Brain microvascular endothelial cell (primary cell): ENCODE data around the gene GRM7.

ENCODE experiments used
- DNase-seq: peaks from one replicate; pipeline ENCODE4 v3.0.0-alpha.2; 2020
- H3K27ac ChIP-seq: fragments of 250-450 bp; sonication (Bioruptor Pico); 2 replicates; pipeline ENCODE4 v1.5.1; 2020; ENCODE audit warnings: mild to moderate bottlenecking, moderate library complexity
- H3K27me3 ChIP-seq: fragments of 250-450 bp; sonication (Bioruptor Pico); replicated peaks from 2 replicates; pipeline ENCODE4 v1.5.1; 2020; ENCODE audit warnings: mild to moderate bottlenecking
- H3K36me3 ChIP-seq: fragments of 250-450 bp; sonication (Bioruptor Pico); replicated peaks from 2 replicates; pipeline ENCODE4 v1.5.1; 2020; ENCODE audit warnings: mild to moderate bottlenecking
- H3K4me3 ChIP-seq: 2 replicates; pipeline ENCODE4 v1.5.1; 2011; ENCODE audit warnings: low read depth, mild to moderate bottlenecking, control low read depth, low read length, moderate library complexity
- CTCF ChIP-seq: IDR thresholded peaks from 2 replicates; pipeline ENCODE4 v1.5.1; 2011; ENCODE audit warnings: low read depth, mild to moderate bottlenecking, moderate library complexity, low read length, control low read depth, inconsistent platforms; ENCODE audit errors: missing control alignments
- in situ Hi-C: cut with HindIII; loops from 2 replicates; pipeline ENCODE4 v1.10.0; 2017; ENCODE audit warnings: low sequenced_read_pairs, low pct_ligation_motif_present

The GRM7 gene

GRCh38 chr3:6985848-6986247 lies 124.9 kb downstream of the GRM7 start:
- no peak for DNase-seq
- no peak for TF ChIP-seq CTCF
- H3K27me3 ChIP-seq: no peaks in the 10 kb centered on the region
- H3K27ac ChIP-seq: no peak overlapping the region
- H3K4me3 ChIP-seq: no peak overlapping the region
- H3K36me3 ChIP-seq: no peaks in the 10 kb centered on the region
- in situ Hi-C loops: no loop called here

GRCh38 chr3:6989608-6990291 lies 128.8 kb downstream of the GRM7 start:
- in situ Hi-C loops: no loop called here
- Histone ChIP-seq H3K36me3 (no peaks in the 10 kb centered on the region), H3K27me3 (no peaks in the 10 kb centered on the region), H3K4me3 (no peak overlapping the region), H3K27ac (no peak overlapping the region)
- no peak for DNase-seq
- no peak for TF ChIP-seq CTCF

GRCh38 chr3:6994081-6994668 lies 133.3 kb downstream of the GRM7 start:
- in situ Hi-C loops: no loop called here
- no peak for TF ChIP-seq CTCF
- H3K27me3 ChIP-seq: no peaks in the 10 kb centered on the region
- no peak overlapping the region for H3K4me3 ChIP-seq
- no peaks in the 10 kb centered on the region for H3K36me3 ChIP-seq
- DNase-seq: no peak
- no peak overlapping the region for H3K27ac ChIP-seq

GRCh38 chr3:7000501-7000900 lies 139.6 kb downstream of the GRM7 start:
- TF ChIP-seq CTCF: no peak
- Histone ChIP-seq H3K4me3 (no peak overlapping the region), H3K27ac (no peak overlapping the region), H3K27me3 (no peaks in the 10 kb centered on the region), H3K36me3 (no peaks in the 10 kb centered on the region)
- in situ Hi-C loops: no loop called here
- DNase-seq: no peak

- no peak for DNase-seq
- no peak overlapping the region for H3K4me3 ChIP-seq
- in situ Hi-C loops: no loop called here
These were observed 140.5 kb downstream of the GRM7 start for GRCh38 chr3:7001370-7001769.

More at GRCh38 chr3:7001370-7001769, 140.5 kb downstream of the GRM7 start:
- Histone ChIP-seq H3K36me3 (no peaks in the 10 kb centered on the region), H3K27me3 (no peaks in the 10 kb centered on the region), H3K27ac (no peak overlapping the region)
- no peak for TF ChIP-seq CTCF
